GM23338 (cell line): ENCODE data around the gene NECTIN3. TPM values are rescaled to one million over a fixed set of nuclear protein-coding genes. Genes with fewer than 3 reads are reported as not detected.

Experiments used
- ATAC-seq: fragments of 200-7000 bp; cut with Tn5 transposase; 3 replicates; pipeline ENCODE4 v1.9.1; 2020
- DNase-seq: peaks from one replicate; pipeline ENCODE4 v3.0.0-alpha.2; 2015; ENCODE audit warnings: low spot score
- H2AFZ ChIP-seq: fragments of 200-600 bp; sonication (generic); 2 replicates; pipeline ENCODE4 v1.8.0; 2016; ENCODE audit warnings: antibody characterized with exemption, mild to moderate bottlenecking, moderate library complexity
- H3F3A ChIP-seq: fragments of 200-600 bp; sonication (generic); replicated peaks from 2 replicates; pipeline ENCODE4 v1.8.0; 2017; ENCODE audit warnings: antibody characterized with exemption, mixed run types, low read depth
- H3K27ac ChIP-seq: fragments of 200-600 bp; sonication (generic); 2 replicates; pipeline ENCODE4 v1.6.1; 2016; ENCODE audit warnings: low read depth
- H3K27me3 ChIP-seq: fragments of 200-600 bp; sonication (generic); 2 replicates; pipeline ENCODE4 v1.8.0; 2016; ENCODE audit warnings: mild to moderate bottlenecking, mixed run types, moderate library complexity; ENCODE audit not compliant: insufficient read depth
- H3K36me3 ChIP-seq: fragments of 200-600 bp; sonication (generic); 2 replicates; pipeline ENCODE4 v1.8.0; 2016; ENCODE audit warnings: mild to moderate bottlenecking; ENCODE audit not compliant: insufficient read depth
- H3K4me1 ChIP-seq: fragments of 200-600 bp; sonication (generic); 2 replicates; pipeline ENCODE4 v1.8.0; 2016; ENCODE audit warnings: mild to moderate bottlenecking, moderate library complexity; ENCODE audit not compliant: insufficient read depth
- H3K4me2 ChIP-seq: fragments of 200-600 bp; sonication (generic); 2 replicates; pipeline ENCODE4 v1.7.1; 2017; ENCODE audit warnings: mixed run types
- H3K4me3 ChIP-seq: fragments of 200-600 bp; sonication (generic); 2 replicates; pipeline ENCODE4 v1.6.1; 2016; ENCODE audit warnings: mixed run types
- H3K79me2 ChIP-seq: fragments of 200-600 bp; sonication (generic); replicated peaks from 2 replicates; pipeline ENCODE4 v1.8.0; 2017; ENCODE audit warnings: mild to moderate bottlenecking; ENCODE audit not compliant: insufficient read depth
- H3K9me2 ChIP-seq: fragments of 200-600 bp; sonication (generic); 2 replicates; pipeline ENCODE4 v1.8.0; 2017; ENCODE audit not compliant: insufficient read depth
- H4K20me1 ChIP-seq: fragments of 200-600 bp; sonication (generic); replicated peaks from 2 replicates; pipeline ENCODE4 v1.8.0; 2017; ENCODE audit warnings: mild to moderate bottlenecking; ENCODE audit not compliant: insufficient read depth
- H3K27ac Mint-ChIP-seq: 2 replicates; pipeline ENCODE4 v1.8.0; 2020; ENCODE audit warnings: inconsistent platforms, mild to moderate bottlenecking, moderate library complexity, mixed read lengths
- H3K27me3 Mint-ChIP-seq: 3 replicates; pipeline ENCODE4 v1.8.0; 2022; ENCODE audit warnings: low read depth, mild to moderate bottlenecking, moderate library complexity, mixed read lengths, inconsistent platforms; ENCODE audit not compliant: insufficient read depth, poor library complexity
- H3K36me3 Mint-ChIP-seq: 3 replicates; pipeline ENCODE4 v1.8.0; 2021; ENCODE audit warnings: low read depth, mild to moderate bottlenecking, inconsistent platforms, moderate library complexity, mixed read lengths
- H3K4me1 Mint-ChIP-seq: 3 replicates; pipeline ENCODE4 v1.8.0; 2020; ENCODE audit warnings: mild to moderate bottlenecking, inconsistent platforms, mixed read lengths
- H3K4me3 Mint-ChIP-seq: 3 replicates; pipeline ENCODE4 v1.8.0; 2021; ENCODE audit warnings: moderate library complexity, mild to moderate bottlenecking, inconsistent platforms, mixed read lengths
- H3K9me3 Mint-ChIP-seq: 3 replicates; pipeline ENCODE4 v1.8.0; 2020; ENCODE audit warnings: moderate library complexity, mild to moderate bottlenecking, inconsistent platforms, mixed read lengths
- CREB1 ChIP-seq: fragments of 250-450 bp; sonication (Bioruptor Pico); IDR thresholded peaks from 2 replicates; pipeline ENCODE4 v1.5.0; 2020; ENCODE audit warnings: low read depth, mild to moderate bottlenecking, moderate library complexity
- CTCF ChIP-seq, 2 experiments: fragments of 200-600 bp in 1 of 2; sonication (generic) in 1 of 2; conservative IDR thresholded peaks; 2 replicates each; pipeline versions ENCODE4 v1.5.1 to v1.6.1; 2016 to 2017; ENCODE audit warnings: antibody characterized with exemption in 2 of 2, low read depth in 2 of 2, mild to moderate bottlenecking in 2 of 2, moderate library complexity in 1 of 2
- ETS1 ChIP-seq: IDR thresholded peaks from 2 replicates; pipeline ENCODE4 v1.6.1; 2016; ENCODE audit warnings: antibody characterized with exemption
- EZH2 ChIP-seq: fragments of 200-600 bp; sonication (generic); IDR thresholded peaks from one replicate; pipeline ENCODE4 v1.8.0; 2017; ENCODE audit warnings: antibody characterized with exemption, mild to moderate bottlenecking, low read depth; ENCODE audit not compliant: unreplicated experiment
- EZH2phosphoT487 ChIP-seq: fragments of 200-600 bp; sonication (generic); IDR thresholded peaks from one replicate; pipeline ENCODE4 v1.8.1; 2018; ENCODE audit warnings: antibody characterized with exemption; ENCODE audit not compliant: unreplicated experiment
- JUNB ChIP-seq: IDR thresholded peaks from one replicate; pipeline ENCODE4 v1.6.1; 2016; ENCODE audit warnings: antibody characterized with exemption; ENCODE audit not compliant: unreplicated experiment
- NANOG ChIP-seq: IDR thresholded peaks from 2 replicates; pipeline ENCODE4 v1.6.1; 2016; ENCODE audit warnings: antibody characterized with exemption, borderline replicate concordance
- POLR2AphosphoS5 ChIP-seq: IDR thresholded peaks from 2 replicates; pipeline ENCODE4 v1.6.1; 2016; ENCODE audit warnings: antibody characterized with exemption, low read depth
- REST ChIP-seq: IDR thresholded peaks from one replicate; pipeline ENCODE4 v1.6.1; 2018; ENCODE audit warnings: antibody characterized with exemption; ENCODE audit not compliant: unreplicated experiment
- STAT1 ChIP-seq: IDR thresholded peaks from one replicate; pipeline ENCODE4 v1.6.1; 2016; ENCODE audit warnings: antibody characterized with exemption; ENCODE audit not compliant: unreplicated experiment
- ZNF114 ChIP-seq: fragments of 250-450 bp; sonication (Bioruptor Pico); IDR thresholded peaks from 2 replicates; pipeline ENCODE4 v1.5.0; 2020; ENCODE audit warnings: mild to moderate bottlenecking, moderate library complexity
- ZNF331 ChIP-seq: fragments of 250-450 bp; sonication (Bioruptor Pico); IDR thresholded peaks from 2 replicates; pipeline ENCODE4 v1.5.0; 2020; ENCODE audit warnings: low read depth, mild to moderate bottlenecking, moderate library complexity
- ZNF462 ChIP-seq: fragments of 250-450 bp; sonication (Bioruptor Pico); IDR thresholded peaks from 2 replicates; pipeline ENCODE4 v1.5.0; 2020; ENCODE audit warnings: mild to moderate bottlenecking, moderate library complexity
- polyA plus RNA-seq: library from polyadenylated mRNA; unstranded; fragments of >200 nt; fragmentation: Nextera tagmentation; extraction: Ambion mirVana; gene quantifications from 2 replicates; pipeline ENCODE4 v1.2.1, GENCODE V29; 2016
- total RNA-seq: library from RNA; depleted of rRNA; stranded (reverse); fragments of >200 nt; shearing (Covaris generic); gene quantifications from 2 replicates; pipeline ENCODE4 v1.2.3, GENCODE V29; 2014

Gene NECTIN3
- total and polyA plus RNA-seq, 2 experiments from 2014 or later, result 16.0 to 48.2 TPM

GRCh38 chr3:111238885-111239284 lies 167.3 kb downstream of the NECTIN3 start:
- H3K4me2 ChIP-seq, result no peak overlapping the region
- Mint-ChIP-seq H3K27me3 (no peaks in the 10 kb centered on the region), H3K4me1 (no peaks in the 10 kb centered on the region), H3K4me3 (no peak overlapping the region), H3K9me3 (peaks cover 19% of the 10 kb centered on the region), H3K27ac (no peak overlapping the region), H3K36me3 (peaks cover 7% of the 10 kb centered on the region)
- no peak overlapping the region for H3K4me3 ChIP-seq
- no peaks in the 10 kb centered on the region for H3F3A ChIP-seq
- H3K4me1 ChIP-seq, result no peaks in the 10 kb centered on the region
- peaks cover 23% of the 10 kb centered on the region for H3K9me2 ChIP-seq
- H3K36me3 ChIP-seq, result no peaks in the 10 kb centered on the region
- H3K27ac ChIP-seq, result no peak overlapping the region
- no peaks in the 10 kb centered on the region for H4K20me1 ChIP-seq
- DNase-seq (no peak), ATAC-seq (no peak)
- TF ChIP-seq ETS1, result no peak
- TF ChIP-seq ZNF331, result no peak
- TF ChIP-seq NANOG, result no peak
- no peak for TF ChIP-seq JUNB
- no peak for TF ChIP-seq EZH2phosphoT487
- TF ChIP-seq POLR2AphosphoS5, result no peak
- no peak for TF ChIP-seq CREB1 (CRISPR knock-in tag)
- no peak for TF ChIP-seq STAT1
- no peak for TF ChIP-seq REST
- no peak for TF ChIP-seq ZNF462
- no peak for TF ChIP-seq ZNF114 (CRISPR knock-in tag)
- TF ChIP-seq CTCF (conservative IDR thresholded peaks at IDR 0.05; ENCODE audit: low read depth in 2 of 2), result no peak
- TF ChIP-seq EZH2, result no peak
- H3K27me3 ChIP-seq, result no peaks in the 10 kb centered on the region
- H2AFZ ChIP-seq, result no peak overlapping the region
- H3K79me2 ChIP-seq, result no peaks in the 10 kb centered on the region
